NCI-H128 (cell line): Measurements from ENCODE around the gene SUSD5.

ENCODE experiments used
- DNase-seq: peaks from one replicate; lab custom pipeline; 2025; ENCODE audit not compliant: unreplicated experiment; lab: John Stamatoyannopoulos, UW

Gene SUSD5

DNA sequence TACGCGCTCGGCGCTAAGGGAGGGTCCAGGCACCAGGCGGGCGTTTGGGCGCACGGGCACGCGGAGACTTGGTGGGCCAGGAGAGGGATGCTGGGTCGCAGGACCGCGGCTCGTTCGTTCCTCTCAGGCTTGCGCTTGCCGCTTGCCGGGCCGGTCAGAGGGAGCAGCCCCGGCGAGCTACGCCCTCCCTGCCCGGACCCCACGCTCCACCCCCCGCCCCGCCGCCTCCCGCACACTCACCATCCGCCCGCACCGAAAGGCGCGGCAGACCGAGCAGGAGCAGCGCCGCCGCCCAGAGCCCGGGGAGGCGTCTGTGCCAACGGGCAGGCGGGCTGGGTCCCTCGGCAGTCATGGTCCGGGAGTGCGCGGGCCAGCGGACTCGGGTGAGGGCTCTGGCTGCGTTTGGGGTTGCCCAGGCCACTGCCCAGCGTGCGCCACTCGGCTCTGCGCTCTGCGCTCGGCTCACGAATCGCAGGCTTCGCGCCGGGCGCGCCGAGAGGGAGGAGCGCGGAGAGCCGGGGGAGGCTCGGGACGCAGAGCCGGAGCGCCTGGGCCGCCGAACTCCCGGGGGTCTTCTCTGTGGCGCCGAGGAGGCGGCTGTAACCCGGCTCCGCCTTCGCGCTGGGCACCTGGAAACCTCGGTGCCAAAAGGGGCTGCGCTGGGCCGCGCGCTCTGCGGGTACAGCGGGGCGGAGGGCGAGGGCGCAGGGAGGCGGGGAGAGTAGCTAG is at the start of gene SUSD5:
SUSD5 (minus strand) TSS at position 365 of the 729 bp plus-strand sequence; CDS start at position 352, 13 bp downstream.
- DNase-seq = no peak

DNA sequence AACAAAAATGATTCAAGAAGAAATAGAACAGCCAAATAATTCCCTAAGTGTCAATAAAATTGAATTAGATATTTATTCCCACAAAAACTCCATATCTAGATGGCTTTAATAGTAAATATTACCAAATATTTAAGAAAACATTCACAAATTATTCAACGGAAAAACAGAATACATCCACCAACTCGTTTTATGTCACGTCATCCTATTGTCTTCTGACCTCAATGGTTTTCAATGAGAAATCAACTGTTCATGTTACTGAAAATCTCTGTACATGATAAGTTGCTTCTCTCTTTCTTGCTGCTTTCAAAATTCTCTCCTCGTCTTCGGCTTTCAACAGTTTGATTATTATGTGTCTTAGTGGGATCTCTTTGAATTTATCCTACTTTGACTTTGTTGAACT is 41.5 kb upstream of the SUSD5 start:
- DNase-seq = no peak

- no peak for DNase-seq
Measured at GRCh38 chr3:33256249-33256648, 37.6 kb upstream of the SUSD5 start.

DNA sequence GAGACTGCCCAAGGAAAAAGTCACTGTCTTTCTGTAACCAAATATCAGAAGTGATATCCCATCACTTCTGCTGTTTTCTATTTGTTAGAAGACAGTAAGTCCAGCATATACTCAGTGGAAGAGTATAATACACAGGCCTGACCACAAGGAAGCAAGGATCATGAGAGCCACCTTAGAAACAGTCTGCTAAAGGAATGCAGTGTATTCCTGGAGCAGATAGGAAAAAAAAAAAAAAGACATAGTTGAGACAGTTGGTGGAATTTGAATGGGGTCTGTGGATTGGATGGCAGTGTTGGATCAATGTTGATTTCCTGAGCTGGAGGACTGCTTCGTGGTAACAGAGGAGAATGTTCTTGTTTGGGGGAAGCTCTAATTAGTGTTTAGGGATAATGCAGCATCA is 32.1 kb upstream of the SUSD5 start:
- no peak for DNase-seq

- DNase-seq = no peak
Measured at GRCh38 chr3:33246786-33247185, 28.2 kb upstream of the SUSD5 start.

DNA sequence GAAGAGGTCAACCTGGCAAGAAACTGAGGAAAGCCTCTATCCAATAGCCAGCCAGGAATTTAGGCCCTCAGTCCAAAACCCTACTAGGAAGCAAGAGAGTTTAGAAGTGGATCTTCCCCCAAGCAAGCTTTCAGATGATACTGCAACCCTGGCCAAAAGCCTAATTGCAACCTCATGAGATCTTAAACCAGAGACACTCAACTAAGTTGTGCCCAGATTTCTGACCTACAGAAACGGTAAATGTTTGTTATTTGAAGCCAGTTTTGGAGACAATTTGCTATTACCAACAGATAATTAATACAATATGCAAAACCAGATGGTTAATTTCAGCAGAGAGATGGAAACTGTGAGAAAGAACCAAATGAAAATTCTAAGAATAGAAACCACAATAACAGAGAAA is 21.7 kb upstream of the SUSD5 start:
- no peak for DNase-seq

DNA sequence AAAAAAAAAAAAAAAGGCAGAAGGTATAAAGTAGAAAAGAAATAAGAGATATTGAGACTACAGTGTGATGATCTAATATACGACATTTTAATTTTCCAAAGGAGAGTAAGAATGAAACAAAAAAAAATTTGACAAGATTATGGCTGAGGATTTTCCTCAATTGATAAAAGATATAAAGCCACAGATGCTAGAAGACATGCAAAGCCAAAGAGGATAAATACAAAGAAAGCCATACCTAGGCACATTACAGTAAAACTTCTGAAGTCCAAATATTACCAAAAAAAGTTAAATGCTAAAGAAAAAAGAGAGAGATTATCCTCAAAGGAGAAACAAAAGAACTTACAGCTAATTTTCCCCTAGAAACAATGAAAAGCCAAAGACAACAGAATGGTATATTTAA is 20.3 kb upstream of the SUSD5 start:
- no peak for DNase-seq

DNA sequence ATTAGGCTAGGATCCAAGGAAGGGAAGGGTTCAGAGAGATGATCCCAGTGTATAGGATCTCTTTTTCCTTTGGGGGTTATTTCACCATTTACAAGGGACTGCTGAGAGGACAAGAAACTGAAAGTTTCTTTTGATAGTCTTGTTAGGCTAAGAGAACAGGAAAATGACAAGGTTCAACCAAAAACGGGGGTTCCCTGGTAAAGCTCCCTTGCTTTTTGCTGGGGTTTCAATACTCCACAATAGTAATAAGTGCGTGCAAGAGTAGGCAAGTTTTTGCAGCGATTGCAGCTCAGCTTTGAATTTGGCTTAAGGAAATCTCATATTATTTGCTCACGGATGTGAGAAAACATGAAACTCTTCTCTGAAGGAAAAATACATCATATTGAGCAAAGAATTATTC is 18.8 kb upstream of the SUSD5 start:
- DNase-seq = no peak

DNA sequence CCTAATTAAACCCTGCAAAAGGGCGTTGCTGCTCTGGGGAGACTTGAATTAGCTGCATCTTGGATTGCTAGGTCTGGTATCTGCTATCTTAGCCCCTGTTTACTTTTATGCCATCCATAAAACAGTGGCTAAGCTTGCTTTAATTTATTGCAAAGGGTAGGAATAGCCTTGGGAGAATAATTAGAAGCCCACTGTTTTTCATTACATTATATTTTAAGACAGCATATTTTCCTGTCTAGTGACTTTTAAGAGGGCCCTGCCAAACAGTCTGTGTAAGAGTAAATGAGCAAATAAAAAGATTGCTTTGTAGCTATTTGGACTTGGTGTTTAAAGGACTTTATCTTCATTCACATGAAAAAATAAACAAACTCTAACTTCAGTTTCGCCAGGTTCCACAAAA is 17.4 kb upstream of the SUSD5 start:
- DNase-seq = no peak

DNA sequence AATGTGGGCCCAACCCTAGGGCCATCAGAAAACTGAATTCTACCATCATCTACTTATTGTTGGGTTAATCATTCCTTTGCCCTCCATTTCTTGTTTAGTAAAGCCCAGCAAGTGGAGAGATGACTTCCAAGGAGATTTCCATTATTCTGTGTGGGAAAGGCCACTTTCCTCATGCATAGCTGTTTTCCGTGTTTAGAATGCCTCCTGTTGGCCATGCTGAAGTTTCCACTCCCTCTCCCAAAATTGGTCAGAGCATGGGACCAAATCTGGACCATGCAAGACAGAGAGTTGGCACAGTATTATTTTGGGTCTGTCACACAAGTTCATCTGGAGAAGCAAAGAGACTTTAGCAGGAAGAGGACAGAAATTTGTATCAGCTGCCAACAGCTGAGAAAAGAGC is 15.3 kb upstream of the SUSD5 start:
- DNase-seq = no peak

- DNase-seq = no peak
Measured at GRCh38 chr3:33231756-33232465, 13.3 kb upstream of the SUSD5 start.

DNA sequence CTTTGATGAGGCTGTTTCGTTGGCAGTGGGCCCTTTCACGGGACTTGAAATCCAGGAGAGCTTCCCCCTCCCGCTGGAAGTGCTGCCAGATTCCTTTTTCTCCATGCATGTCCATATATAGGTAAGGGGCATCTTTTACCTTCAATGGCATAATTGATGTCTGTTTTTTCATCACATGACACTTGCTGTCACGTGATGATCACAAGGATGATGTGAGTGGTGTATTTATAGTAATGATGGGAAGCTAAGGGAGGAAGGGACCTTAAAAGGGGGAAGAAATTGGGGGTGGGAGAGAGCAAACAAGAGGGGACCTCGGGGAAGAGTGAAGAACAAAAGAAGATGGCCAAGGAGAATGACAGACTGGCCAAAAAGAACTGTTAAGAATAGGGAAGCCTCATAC is 11.3 kb upstream of the SUSD5 start:
- DNase-seq = no peak

GRCh38 chr3:33229066-33229465 is 10.5 kb upstream of the SUSD5 start:
- no peak for DNase-seq

- DNase-seq = no peak
Measured at GRCh38 chr3:33221241-33221640, 2.6 kb upstream of the SUSD5 start.

- no peak for DNase-seq
Measured at GRCh38 chr3:33219175-33219487, 521 bp upstream of the SUSD5 start.

DNA sequence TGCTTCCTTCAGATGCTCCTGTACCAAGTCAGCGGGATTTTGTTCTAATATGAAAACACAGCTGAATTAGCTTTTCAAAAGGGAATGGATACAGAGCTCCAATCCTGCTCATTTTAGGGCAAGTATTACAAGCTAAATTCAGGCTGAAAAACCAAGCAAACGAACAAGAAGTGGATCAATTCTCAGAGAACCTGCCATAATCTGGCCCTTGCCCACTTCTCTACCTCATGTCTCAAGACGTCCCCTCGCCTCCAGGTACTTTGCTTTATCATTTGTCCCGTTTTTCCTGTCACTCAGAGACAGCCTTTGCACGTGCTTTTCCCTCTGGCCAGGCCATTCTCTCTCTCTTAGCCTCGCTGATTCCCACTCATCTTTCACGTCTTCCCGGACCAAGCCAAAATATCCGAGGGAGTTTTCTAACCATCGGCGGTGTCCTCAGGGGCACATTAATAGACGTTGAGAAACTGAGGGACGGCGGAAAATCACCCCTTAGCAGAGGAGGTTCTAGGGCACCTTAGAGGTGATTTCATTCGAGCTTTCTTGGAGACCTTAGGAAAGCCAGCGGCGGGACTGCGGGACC is 654 bp downstream of the SUSD5 start:
- no peak for DNase-seq

DNA sequence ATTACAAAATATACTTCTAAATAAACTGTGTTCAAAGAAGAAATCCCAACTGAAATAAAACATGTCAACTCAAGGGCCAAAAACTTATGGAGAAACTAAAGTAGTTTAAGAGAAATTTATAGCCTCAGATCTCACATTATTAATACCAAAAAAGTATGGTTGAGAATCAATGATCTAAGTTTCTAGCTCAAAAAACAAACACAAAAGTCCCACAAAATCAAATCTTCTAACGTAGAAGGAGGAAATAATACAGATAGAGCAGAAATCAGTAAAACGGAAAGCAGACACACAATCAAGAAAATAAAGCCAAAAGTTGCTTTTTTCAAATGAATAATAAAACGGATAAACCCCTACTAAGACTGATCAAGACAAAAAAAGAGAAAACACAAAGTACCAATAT is 2.9 kb downstream of the SUSD5 start:
- DNase-seq = no peak

GRCh38 chr3:33212406-33212805 is 6.2 kb downstream of the SUSD5 start:
- DNase-seq = no peak

GRCh38 chr3:33211444-33211843 is 7.2 kb downstream of the SUSD5 start:
- no peak for DNase-seq

GRCh38 chr3:33209357-33209756 is 9.3 kb downstream of the SUSD5 start:
- DNase-seq = no peak

GRCh38 chr3:33202711-33203457 is 15.7 kb downstream of the SUSD5 start:
- DNase-seq = no peak

DNA sequence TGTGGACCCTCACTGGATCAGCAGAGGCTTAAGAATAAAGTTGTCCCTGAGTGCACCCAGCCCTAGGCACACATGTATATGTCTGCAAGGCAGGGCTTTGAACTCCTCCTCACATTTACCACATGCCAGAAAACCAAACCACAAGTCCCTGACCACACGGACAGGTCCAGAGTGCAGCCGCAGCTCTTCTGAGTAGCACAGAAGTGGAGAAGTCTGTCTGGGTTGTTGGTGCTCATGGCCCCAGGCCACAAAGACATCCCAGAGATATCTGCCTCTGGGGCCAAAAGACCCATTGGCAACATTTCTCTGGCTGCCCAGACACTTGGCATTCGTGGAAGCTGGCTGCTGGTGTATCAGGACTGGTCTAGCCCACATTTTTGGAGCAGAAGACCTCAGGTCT is 17.4 kb downstream of the SUSD5 start:
- DNase-seq = no peak
